HUES64 (cell line): ENCODE data around the gene TMIE.
"Not testable (repeated sequence)": the region's sequence is repeated elsewhere in the genome, so short reads cannot be mapped to it uniquely, and the experiment has no call there.

ENCODE experiments used
- H3K27ac ChIP-seq: 2 replicates; pipeline ENCODE4 v1.7.0; 2013; ENCODE audit warnings: low read depth, low read length, inconsistent platforms
- H3K27me3 ChIP-seq: 2 replicates; pipeline ENCODE4 v1.6.1; 2013; ENCODE audit warnings: mild to moderate bottlenecking, low read length; ENCODE audit not compliant: insufficient read depth
- H3K36me3 ChIP-seq: 2 replicates; pipeline ENCODE4 v1.6.1; 2013; ENCODE audit warnings: mild to moderate bottlenecking, low read length; ENCODE audit not compliant: insufficient read depth
- H3K4me1 ChIP-seq: 2 replicates; pipeline ENCODE4 v1.6.1; 2013; ENCODE audit warnings: mild to moderate bottlenecking, low read length, moderate library complexity; ENCODE audit not compliant: insufficient read depth
- H3K4me3 ChIP-seq: 2 replicates; pipeline ENCODE4 v1.5.1; 2013; ENCODE audit warnings: mild to moderate bottlenecking, low read length, moderate library complexity
- H3K9ac ChIP-seq: 2 replicates; pipeline ENCODE4 v1.6.1; 2013; ENCODE audit warnings: mild to moderate bottlenecking, low read depth, low read length
- H3K9me3 ChIP-seq: 2 replicates; pipeline ENCODE4 v1.6.1; 2013; ENCODE audit warnings: low read depth, low read length; ENCODE audit not compliant: insufficient read depth
- WGBS: fragments of 150-250, 120-280 bp; methylation state at CpG from one replicate; pipeline ENCODE4 v1.1.7; 2013; ENCODE audit warnings: missing lambda C conversion rate; 5-methylcytosine and 5-hydroxymethylcytosine counted together

TMIE gene

GRCh38 chr3:46694520-46694919, 6.7 kb upstream of the TMIE start:
- peaks cover 9% of the 10 kb centered on the region; the same call in 1 of the 2 replicates for H3K4me1 ChIP-seq
- no peak overlapping the region for H3K27ac ChIP-seq
- H3K4me3 ChIP-seq, result no peak overlapping the region
- H3K36me3 ChIP-seq, result no peaks in the 10 kb centered on the region
- peaks cover 33% of the 10 kb centered on the region for H3K27me3 ChIP-seq
- H3K9me3 ChIP-seq, result no peaks in the 10 kb centered on the region
- 84% methylated on average over 3 of the region's 3 CpGs for WGBS
- H3K9ac ChIP-seq, result no peak overlapping the region

- WGBS, result 60% methylated on average over 11 of the region's 11 CpGs
- H3K27ac ChIP-seq, result no peak overlapping the region
- no peaks in the 10 kb centered on the region for H3K9me3 ChIP-seq
These were observed 5.8 kb upstream of the TMIE start for GRCh38 chr3:46695177-46695961.

GRCh38 chr3:46695962-46696894, 5.0 kb upstream of the TMIE start:
- peaks cover 9% of the 10 kb centered on the region; the same call in 1 of the 2 replicates for H3K4me1 ChIP-seq

More at GRCh38 chr3:46695177-46695961, 5.8 kb upstream of the TMIE start:
- Histone ChIP-seq H3K27me3 (peaks cover 35% of the 10 kb centered on the region), H3K4me3 (no peak overlapping the region), H3K4me1 (peaks cover 9% of the 10 kb centered on the region; the same call in 1 of the 2 replicates), H3K9ac (no peak overlapping the region), H3K36me3 (no peaks in the 10 kb centered on the region)

GRCh38 chr3:46699676-46700523, 1.3 kb upstream of the TMIE start:
- Histone ChIP-seq H3K9ac (no peak overlapping the region), H3K4me1 (no peaks in the 10 kb centered on the region), H3K27me3 (peaks cover 26% of the 10 kb centered on the region), H3K9me3 (no peaks in the 10 kb centered on the region), H3K36me3 (no peaks in the 10 kb centered on the region), H3K27ac (no peak overlapping the region), H3K4me3 (no peak overlapping the region)
- 89% methylated on average over 8 of the region's 8 CpGs for WGBS

More at GRCh38 chr3:46695962-46696894, 5.0 kb upstream of the TMIE start:
- Histone ChIP-seq H3K27me3 (peaks cover 42% of the 10 kb centered on the region), H3K9ac (no peak overlapping the region), H3K9me3 (no peaks in the 10 kb centered on the region), H3K36me3 (no peaks in the 10 kb centered on the region), H3K27ac (no peak overlapping the region), H3K4me3 (no peak overlapping the region)
- WGBS, result 93% methylated on average over 4 of the region's 4 CpGs

GRCh38 chr3:46700772-46701171, 420 bp upstream of the TMIE start:
- no peaks in the 10 kb centered on the region for H3K4me1 ChIP-seq
- no peak overlapping the region for H3K27ac ChIP-seq
- H3K9ac ChIP-seq, result no peak overlapping the region
- 74% methylated on average over 4 of the region's 4 CpGs for WGBS
- H3K27me3 ChIP-seq, result peaks cover 26% of the 10 kb centered on the region
- H3K4me3 ChIP-seq, result no peak overlapping the region
- H3K36me3 ChIP-seq, result no peaks in the 10 kb centered on the region
- no peaks in the 10 kb centered on the region for H3K9me3 ChIP-seq

GRCh38 chr3:46702246-46703012, 1.2 kb downstream of the TMIE start:
- WGBS, result 87% methylated on average over 4 of the region's 4 CpGs
- H3K27me3 ChIP-seq, result peaks cover 26% of the 10 kb centered on the region
- H3K27ac ChIP-seq, result no peak overlapping the region
- no peaks in the 10 kb centered on the region for H3K36me3 ChIP-seq
- no peak overlapping the region for H3K9ac ChIP-seq
- peaks cover 11% of the 10 kb centered on the region; the same call in 1 of the 2 replicates for H3K4me1 ChIP-seq
- no peaks in the 10 kb centered on the region for H3K9me3 ChIP-seq
- no peak overlapping the region for H3K4me3 ChIP-seq

- no peak overlapping the region for H3K4me3 ChIP-seq
- H3K9me3 ChIP-seq, result no peaks in the 10 kb centered on the region
- no peaks in the 10 kb centered on the region for H3K36me3 ChIP-seq
- H3K9ac ChIP-seq, result no peak overlapping the region
- H3K27ac ChIP-seq, result no peak overlapping the region
- H3K27me3 ChIP-seq, result peaks cover 26% of the 10 kb centered on the region
- 94% methylated on average over 4 of the region's 4 CpGs for WGBS
- H3K4me1 ChIP-seq, result peaks cover 11% of the 10 kb centered on the region; the same call in 1 of the 2 replicates
These were observed 1.9 kb downstream of the TMIE start for GRCh38 chr3:46703013-46703520.

- H3K9ac ChIP-seq, H3K4me3 ChIP-seq, H3K9me3 ChIP-seq, H3K27ac ChIP-seq, H3K36me3 ChIP-seq: not testable (repeated sequence)
- Histone ChIP-seq H3K4me1 (peaks cover 11% of the 10 kb centered on the region; the same call in 1 of the 2 replicates), H3K27me3 (peaks cover 26% of the 10 kb centered on the region)
- whole genome bisulfite sequencing, result 65% methylated on average over 7 of the region's 7 CpGs
These were observed 3.2 kb downstream of the TMIE start for GRCh38 chr3:46704346-46704745.

- H3K4me3 ChIP-seq, result no peak overlapping the region
- H3K4me1 ChIP-seq, result peaks cover 11% of the 10 kb centered on the region; the same call in 1 of the 2 replicates
- no peak overlapping the region for H3K9ac ChIP-seq
- H3K36me3 ChIP-seq, result no peaks in the 10 kb centered on the region
- whole genome bisulfite sequencing, result 20% methylated on average over 4 of the region's 4 CpGs
- H3K27me3 ChIP-seq, result peaks cover 26% of the 10 kb centered on the region
- no peak overlapping the region for H3K27ac ChIP-seq
- no peaks in the 10 kb centered on the region for H3K9me3 ChIP-seq
These were observed 3.9 kb downstream of the TMIE start for GRCh38 chr3:46705022-46705530.
